ENCODE data around the gene PRPF31. TPM values are rescaled to one million over a fixed set of nuclear protein-coding genes. Genes with fewer than 3 reads are reported as not detected.

Gene PRPF31
- total and polyA plus RNA-seq, 2 of the 13 experiments (the other 11 are each of a cell fraction or from before 2014, with no cell fraction given): 23.8 to 63.8 TPM

DNA sequence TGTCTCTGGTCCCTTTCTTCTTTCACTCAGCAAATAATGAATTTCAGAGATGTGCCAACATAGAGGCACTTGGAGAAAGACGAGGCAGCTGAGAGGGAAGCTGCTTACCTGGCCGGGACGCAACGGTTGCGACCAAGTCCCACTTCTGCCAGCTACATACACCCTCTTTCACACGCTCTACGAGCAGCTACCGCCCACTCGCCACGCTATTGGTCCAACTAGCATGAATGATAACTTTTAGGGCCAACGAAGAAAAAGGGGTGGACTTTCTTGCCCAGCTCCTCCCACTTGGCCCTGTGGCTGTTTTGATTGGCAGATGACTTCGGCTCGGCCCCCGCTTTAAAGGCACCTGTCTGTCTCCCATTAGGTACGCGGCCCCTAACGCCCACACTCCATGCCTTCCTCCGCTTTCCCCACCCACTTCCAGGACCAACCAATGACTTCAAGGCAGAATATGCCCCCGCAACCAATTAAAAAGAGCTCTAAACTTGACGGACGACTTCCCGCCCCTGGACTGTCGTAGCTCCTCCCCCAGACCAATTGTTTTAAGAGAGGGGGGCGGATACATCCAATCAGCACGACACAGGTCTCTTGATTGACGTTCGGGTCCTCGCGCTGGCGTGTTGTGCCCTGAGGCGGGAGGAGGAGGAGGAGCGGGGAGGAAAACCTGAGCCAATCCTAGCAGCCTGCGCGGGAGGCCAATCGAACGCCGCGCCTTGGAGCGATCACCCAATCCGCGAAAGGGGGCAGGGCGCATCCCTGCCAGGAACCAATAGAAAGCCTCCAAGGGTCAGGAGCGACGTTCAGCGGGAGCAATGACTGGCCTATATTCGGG is 21.5 kb downstream of the PRPF31 start:
- ATAC-seq (peak; percentile 88), DNase-seq (ENCODE audit: low spot score) (peak; percentile 100), FAIRE-seq (peak; percentile 98)
- peak overlapping the region; percentile 97 for H3K9ac ChIP-seq (ENCODE audit: insufficient read depth, low read depth, low read length)
- peaks cover 42% of the 10 kb centered on the region for H3K4me1 ChIP-seq (ENCODE audit: insufficient read depth, low read length)
- H2AFZ ChIP-seq (ENCODE audit: low read length): peak overlapping the region; percentile 72
- peaks cover 37% of the 10 kb centered on the region for H3K79me2 ChIP-seq (ENCODE audit: insufficient read depth, low read length)
- H3K4me3 ChIP-seq (replicated peaks in 1 of 3; ENCODE audit: insufficient read depth in 1 of 3, low read depth in 2 of 3, low read length in 3 of 3): peak overlapping the region; percentile 62 to 86 (median 82)
- in situ Hi-C loops (cut with HindIII; ENCODE audit: extremely low pct_ligation_motif_present, low pct_unique_long_range_greater_than_20kb) (no loop called here), intact Hi-C loops (cut with micrococcal nuclease; ENCODE audit: unreplicated experiment) (loop anchor here (5.0 kb wide), 1 partner anchor 65 kb away; the partner anchor contains the start of gene RPS9)
- peak overlapping the region; percentile 94 for H3K4me2 ChIP-seq (ENCODE audit: low read depth, low read length)
- BruUV-seq (replicated peaks): no TSS peak
- H3K36me3 ChIP-seq (replicated peaks in 1 of 2; ENCODE audit: control insufficient read depth in 1 of 2, insufficient read depth in 2 of 2, low read length in 2 of 2): peaks cover 12 to 25% of the 10 kb centered on the region in 2 experiments
- peaks cover 5% of the 10 kb centered on the region for H3K9me3 ChIP-seq (ENCODE audit: low read length)
- peak overlapping the region; percentile 88 for H3K27ac ChIP-seq (ENCODE audit: extremely low read length, insufficient read depth, low read length)
- CTCF ChIA-PET (ENCODE audit: low intra/inter-chr PET ratio, low total read pairs): no interaction called here
- POLR2A ChIA-PET: interaction anchor here (0.7 to 2.8 kb wide), 27 partner anchors 10 to 978 kb away, joined by 3 to 73 read pairs (median 5); partner anchors contain the start of genes LENG1, LENG8, LENG9 and MBOAT7
- peaks cover 8% of the 10 kb centered on the region; the same call in 1 of the 2 replicates for H4K20me1 ChIP-seq (ENCODE audit: insufficient read depth, low read length)
- 0% methylated on average over 28 of the region's 46 CpGs for WGBS (ENCODE audit: low lambda C conversion rate)
- H3K27me3 ChIP-seq (ENCODE audit: control insufficient read depth in 1 of 2, insufficient read depth in 2 of 2, low read length in 2 of 2): no peaks in the 10 kb centered on the region; a peak in 1 of 5 replicates
- TF ChIP-seq SMC3 (IDR thresholded peaks at IDR 0.05; ENCODE audit: low read length) (no peak), ZFP36L2 (CRISPR knock-in tag; IDR thresholded peaks at IDR 0.05) (no peak), TRIM24 (CRISPR knock-in tag; IDR thresholded peaks at IDR 0.05) (no peak), ZNF350 (CRISPR knock-in tag; IDR thresholded peaks at IDR 0.05; ENCODE audit: borderline replicate concordance, low read depth) (no peak; the same call in 1 of the 2 replicates), ARNT2 (CRISPR knock-in tag; IDR thresholded peaks at IDR 0.05; ENCODE audit: low read depth) (peak; percentile 48; the same call in 1 of the 2 replicates), ZNF772 (CRISPR knock-in tag; IDR thresholded peaks at IDR 0.05) (0 out of 2 replicates have a peak, but pooled peaks have one; percentile 9), ZNF24 (IDR thresholded peaks at IDR 0.05) (no peak), MEIS2 (CRISPR knock-in tag; IDR thresholded peaks at IDR 0.05) (peak; percentile 34; the same call in 1 of the 2 replicates), ZNF224 (CRISPR knock-in tag; IDR thresholded peaks at IDR 0.05) (no peak), SP2 (CRISPR knock-in tag; IDR thresholded peaks at IDR 0.05) (peak; percentile 90), ZNF720 (CRISPR knock-in tag; IDR thresholded peaks at IDR 0.05) (no peak), MEIS1 (CRISPR knock-in tag; IDR thresholded peaks at IDR 0.05; ENCODE audit: borderline replicate concordance) (peak; percentile 71; the same call in 1 of the 2 replicates), HNRNPL (IDR thresholded peaks at IDR 0.05; ENCODE audit: low read depth, low read length) (0 out of 2 replicates have a peak, but pooled peaks have one; percentile 24), YEATS2 (CRISPR knock-in tag; IDR thresholded peaks at IDR 0.05; ENCODE audit: borderline replicate concordance) (peak; percentile 57; the same call in 1 of the 2 replicates), RFXAP (CRISPR knock-in tag; IDR thresholded peaks at IDR 0.05; ENCODE audit: borderline replicate concordance) (no peak), FOXK2 (IDR thresholded peaks at IDR 0.05) (peak; percentile 56; the same call in 1 of the 2 replicates), MED1 (CRISPR knock-in tag; IDR thresholded peaks at IDR 0.05) (peak; percentile 27; the same call in 1 of the 2 replicates), ETV5 (CRISPR knock-in tag; IDR thresholded peaks at IDR 0.05; ENCODE audit: borderline replicate concordance) (no peak; the same call in 1 of the 2 replicates), GABPA (IDR thresholded peaks at IDR 0.05; ENCODE audit: low read depth, low read length) (peak; percentile 20; the same call in 1 of the 2 replicates), GABPA (CRISPR knock-in tag; IDR thresholded peaks at IDR 0.05; ENCODE audit: low read depth) (peak; percentile 65; the same call in 1 of the 2 replicates), ZNF547 (CRISPR knock-in tag; IDR thresholded peaks at IDR 0.05) (peak; percentile 5; the same call in 1 of the 2 replicates)
- TF ChIP-seq, protein P1, sequence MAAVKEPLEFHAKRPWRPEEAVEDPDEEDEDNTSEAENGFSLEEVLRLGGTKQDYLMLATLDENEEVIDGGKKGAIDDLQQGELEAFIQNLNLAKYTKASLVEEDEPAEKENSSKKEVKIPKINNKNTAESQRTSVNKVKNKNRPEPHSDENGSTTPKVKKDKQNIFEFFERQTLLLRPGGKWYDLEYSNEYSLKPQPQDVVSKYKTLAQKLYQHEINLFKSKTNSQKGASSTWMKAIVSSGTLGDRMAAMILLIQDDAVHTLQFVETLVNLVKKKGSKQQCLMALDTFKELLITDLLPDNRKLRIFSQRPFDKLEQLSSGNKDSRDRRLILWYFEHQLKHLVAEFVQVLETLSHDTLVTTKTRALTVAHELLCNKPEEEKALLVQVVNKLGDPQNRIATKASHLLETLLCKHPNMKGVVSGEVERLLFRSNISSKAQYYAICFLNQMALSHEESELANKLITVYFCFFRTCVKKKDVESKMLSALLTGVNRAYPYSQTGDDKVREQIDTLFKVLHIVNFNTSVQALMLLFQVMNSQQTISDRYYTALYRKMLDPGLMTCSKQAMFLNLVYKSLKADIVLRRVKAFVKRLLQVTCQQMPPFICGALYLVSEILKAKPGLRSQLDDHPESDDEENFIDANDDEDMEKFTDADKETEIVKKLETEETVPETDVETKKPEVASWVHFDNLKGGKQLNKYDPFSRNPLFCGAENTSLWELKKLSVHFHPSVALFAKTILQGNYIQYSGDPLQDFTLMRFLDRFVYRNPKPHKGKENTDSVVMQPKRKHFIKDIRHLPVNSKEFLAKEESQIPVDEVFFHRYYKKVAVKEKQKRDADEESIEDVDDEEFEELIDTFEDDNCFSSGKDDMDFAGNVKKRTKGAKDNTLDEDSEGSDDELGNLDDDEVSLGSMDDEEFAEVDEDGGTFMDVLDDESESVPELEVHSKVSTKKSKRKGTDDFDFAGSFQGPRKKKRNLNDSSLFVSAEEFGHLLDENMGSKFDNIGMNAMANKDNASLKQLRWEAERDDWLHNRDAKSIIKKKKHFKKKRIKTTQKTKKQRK (IDR thresholded peaks at IDR 0.05; ENCODE audit: low read length): peak; percentile 73
- TF ChIP-seq, protein P2, sequence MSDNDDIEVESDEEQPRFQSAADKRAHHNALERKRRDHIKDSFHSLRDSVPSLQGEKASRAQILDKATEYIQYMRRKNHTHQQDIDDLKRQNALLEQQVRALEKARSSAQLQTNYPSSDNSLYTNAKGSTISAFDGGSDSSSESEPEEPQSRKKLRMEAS (IDR thresholded peaks at IDR 0.05): 0 out of 2 replicates have a peak, but pooled peaks have one; percentile 9
